ENCODE results near the gene TNS3. TPM values are rescaled to one million over a fixed set of nuclear protein-coding genes. Genes with fewer than 3 reads are reported as not detected.

The TNS3 gene
- total and polyA plus RNA-seq, 2 of the 13 experiments (the other 11 are each of a cell fraction or from before 2014, with no cell fraction given), result 52.9 to 55.7 TPM

DNA sequence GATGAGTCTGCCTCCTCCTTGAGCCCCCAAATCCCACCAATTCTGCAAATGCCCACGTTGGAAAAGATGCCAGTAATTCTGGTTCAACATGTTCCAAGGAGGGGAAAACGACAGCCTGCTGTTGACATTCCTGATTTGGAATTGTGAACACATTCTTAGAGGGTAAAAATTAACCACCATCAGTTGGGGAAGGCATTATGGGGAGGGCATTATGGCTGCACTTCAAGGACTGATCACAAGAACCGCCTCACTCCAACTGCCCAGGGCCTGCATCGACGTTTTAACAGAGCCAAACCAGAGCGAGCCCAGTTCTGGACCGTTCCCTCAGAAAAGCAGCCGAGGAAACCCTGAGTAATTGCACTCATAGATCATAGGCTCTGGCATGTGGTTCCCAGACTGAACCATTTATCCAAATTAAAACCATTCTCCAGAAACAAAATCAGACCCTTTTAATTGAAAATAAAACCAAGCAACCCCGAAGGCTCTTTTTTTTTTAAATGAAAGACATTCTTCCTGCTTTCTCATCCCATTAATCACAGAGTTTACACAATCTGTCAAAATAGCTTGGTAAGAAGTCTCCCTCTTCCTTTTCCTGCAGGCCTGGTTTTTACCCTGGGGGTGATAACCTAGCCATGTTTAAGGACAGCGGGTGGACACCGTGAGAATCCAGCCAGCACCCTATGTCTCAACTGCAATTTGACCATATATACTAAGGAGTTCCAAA is 8.0 kb downstream of the TNS3 start (continued):
- TF ChIP-seq U2AF2 (IDR thresholded peaks at IDR 0.05; ENCODE audit: low read depth, low read length), result no peak
- no peak for TF ChIP-seq FOXP1 (IDR thresholded peaks at IDR 0.05)
- TF ChIP-seq FOXP1 (CRISPR knock-in tag; IDR thresholded peaks at IDR 0.05), result peak; percentile 45
- no peak for TF ChIP-seq ARNT2 (CRISPR knock-in tag; IDR thresholded peaks at IDR 0.05; ENCODE audit: low read depth)
- TF ChIP-seq FOXA3 (CRISPR knock-in tag; IDR thresholded peaks at IDR 0.05), result peak; percentile 91
- TF ChIP-seq, protein P1, sequence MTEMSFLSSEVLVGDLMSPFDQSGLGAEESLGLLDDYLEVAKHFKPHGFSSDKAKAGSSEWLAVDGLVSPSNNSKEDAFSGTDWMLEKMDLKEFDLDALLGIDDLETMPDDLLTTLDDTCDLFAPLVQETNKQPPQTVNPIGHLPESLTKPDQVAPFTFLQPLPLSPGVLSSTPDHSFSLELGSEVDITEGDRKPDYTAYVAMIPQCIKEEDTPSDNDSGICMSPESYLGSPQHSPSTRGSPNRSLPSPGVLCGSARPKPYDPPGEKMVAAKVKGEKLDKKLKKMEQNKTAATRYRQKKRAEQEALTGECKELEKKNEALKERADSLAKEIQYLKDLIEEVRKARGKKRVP (CRISPR knock-in tag; IDR thresholded peaks at IDR 0.05), result no peak
- TF ChIP-seq KAT2B (IDR thresholded peaks at IDR 0.05; ENCODE audit: borderline replicate concordance, low read depth, low read length), result no peak
- no peak for TF ChIP-seq FOSL2 (CRISPR knock-in tag; IDR thresholded peaks at IDR 0.05)
- TF ChIP-seq SMAD3 (CRISPR knock-in tag; IDR thresholded peaks at IDR 0.05), result peak; percentile 47; the same call in 1 of the 2 replicates
- no peak for TF ChIP-seq ZNF468 (CRISPR knock-in tag; IDR thresholded peaks at IDR 0.05)
- TF ChIP-seq ZNF614 (CRISPR knock-in tag; IDR thresholded peaks at IDR 0.05; ENCODE audit: borderline replicate concordance), result no peak
- no peak for TF ChIP-seq RXRA (CRISPR knock-in tag; IDR thresholded peaks at IDR 0.05)
- TF ChIP-seq, protein P2, sequence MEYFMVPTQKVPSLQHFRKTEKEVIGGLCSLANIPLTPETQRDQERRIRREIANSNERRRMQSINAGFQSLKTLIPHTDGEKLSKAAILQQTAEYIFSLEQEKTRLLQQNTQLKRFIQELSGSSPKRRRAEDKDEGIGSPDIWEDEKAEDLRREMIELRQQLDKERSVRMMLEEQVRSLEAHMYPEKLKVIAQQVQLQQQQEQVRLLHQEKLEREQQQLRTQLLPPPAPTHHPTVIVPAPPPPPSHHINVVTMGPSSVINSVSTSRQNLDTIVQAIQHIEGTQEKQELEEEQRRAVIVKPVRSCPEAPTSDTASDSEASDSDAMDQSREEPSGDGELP (IDR thresholded peaks at IDR 0.05; ENCODE audit: borderline replicate concordance, low read depth), result peak; percentile 36; the same call in 1 of the 2 replicates
- TF ChIP-seq ZNF224 (CRISPR knock-in tag; IDR thresholded peaks at IDR 0.05), result no peak
- TF ChIP-seq ZNF234 (CRISPR knock-in tag; conservative IDR thresholded peaks at IDR 0.05), result no peak
- no peak for TF ChIP-seq ADNP (CRISPR knock-in tag; IDR thresholded peaks at IDR 0.05)
- TF ChIP-seq SOX6 (IDR thresholded peaks at IDR 0.05), result no peak
- peak; percentile 83 for TF ChIP-seq SOX6 (CRISPR knock-in tag; IDR thresholded peaks at IDR 0.05)
- TF ChIP-seq, protein P3, sequence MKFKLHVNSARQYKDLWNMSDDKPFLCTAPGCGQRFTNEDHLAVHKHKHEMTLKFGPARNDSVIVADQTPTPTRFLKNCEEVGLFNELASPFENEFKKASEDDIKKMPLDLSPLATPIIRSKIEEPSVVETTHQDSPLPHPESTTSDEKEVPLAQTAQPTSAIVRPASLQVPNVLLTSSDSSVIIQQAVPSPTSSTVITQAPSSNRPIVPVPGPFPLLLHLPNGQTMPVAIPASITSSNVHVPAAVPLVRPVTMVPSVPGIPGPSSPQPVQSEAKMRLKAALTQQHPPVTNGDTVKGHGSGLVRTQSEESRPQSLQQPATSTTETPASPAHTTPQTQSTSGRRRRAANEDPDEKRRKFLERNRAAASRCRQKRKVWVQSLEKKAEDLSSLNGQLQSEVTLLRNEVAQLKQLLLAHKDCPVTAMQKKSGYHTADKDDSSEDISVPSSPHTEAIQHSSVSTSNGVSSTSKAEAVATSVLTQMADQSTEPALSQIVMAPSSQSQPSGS (CRISPR knock-in tag; IDR thresholded peaks at IDR 0.05), result 0 out of 2 replicates have a peak, but pooled peaks have one; percentile 25
- TF ChIP-seq, protein P4, sequence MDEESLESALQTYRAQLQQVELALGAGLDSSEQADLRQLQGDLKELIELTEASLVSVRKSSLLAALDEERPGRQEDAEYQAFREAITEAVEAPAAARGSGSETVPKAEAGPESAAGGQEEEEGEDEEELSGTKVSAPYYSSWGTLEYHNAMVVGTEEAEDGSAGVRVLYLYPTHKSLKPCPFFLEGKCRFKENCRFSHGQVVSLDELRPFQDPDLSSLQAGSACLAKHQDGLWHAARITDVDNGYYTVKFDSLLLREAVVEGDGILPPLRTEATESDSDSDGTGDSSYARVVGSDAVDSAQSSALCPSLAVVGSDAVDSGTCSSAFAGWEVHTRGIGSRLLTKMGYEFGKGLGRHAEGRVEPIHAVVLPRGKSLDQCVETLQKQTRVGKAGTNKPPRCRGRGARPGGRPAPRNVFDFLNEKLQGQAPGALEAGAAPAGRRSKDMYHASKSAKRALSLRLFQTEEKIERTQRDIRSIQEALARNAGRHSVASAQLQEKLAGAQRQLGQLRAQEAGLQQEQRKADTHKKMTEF (CRISPR knock-in tag; IDR thresholded peaks at IDR 0.05), result 0 out of 2 replicates have a peak, but pooled peaks have one; percentile 45
- no peak for TF ChIP-seq PRMT3 (CRISPR knock-in tag; IDR thresholded peaks at IDR 0.05; ENCODE audit: borderline replicate concordance, low read depth)
- TF ChIP-seq FOXK1 (CRISPR knock-in tag; IDR thresholded peaks at IDR 0.05; ENCODE audit: borderline replicate concordance, low read depth), result peak; percentile 28; the same call in 1 of the 2 replicates
- no peak for TF ChIP-seq ZNF510 (CRISPR knock-in tag; IDR thresholded peaks at IDR 0.05; ENCODE audit: low read depth)
- TF ChIP-seq MEIS1 (CRISPR knock-in tag; IDR thresholded peaks at IDR 0.05; ENCODE audit: borderline replicate concordance), result no peak
- TF ChIP-seq, protein P5, sequence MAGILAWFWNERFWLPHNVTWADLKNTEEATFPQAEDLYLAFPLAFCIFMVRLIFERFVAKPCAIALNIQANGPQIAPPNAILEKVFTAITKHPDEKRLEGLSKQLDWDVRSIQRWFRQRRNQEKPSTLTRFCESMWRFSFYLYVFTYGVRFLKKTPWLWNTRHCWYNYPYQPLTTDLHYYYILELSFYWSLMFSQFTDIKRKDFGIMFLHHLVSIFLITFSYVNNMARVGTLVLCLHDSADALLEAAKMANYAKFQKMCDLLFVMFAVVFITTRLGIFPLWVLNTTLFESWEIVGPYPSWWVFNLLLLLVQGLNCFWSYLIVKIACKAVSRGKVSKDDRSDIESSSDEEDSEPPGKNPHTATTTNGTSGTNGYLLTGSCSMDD (CRISPR knock-in tag; IDR thresholded peaks at IDR 0.05), result no peak
- TF ChIP-seq HOXD1 (CRISPR knock-in tag; IDR thresholded peaks at IDR 0.05), result no peak
- TF ChIP-seq ATM (IDR thresholded peaks at IDR 0.05; ENCODE audit: borderline replicate concordance), result no peak

Measured in HepG2 (cell line).